ENCODE data around the gene MAGED2.

DNA sequence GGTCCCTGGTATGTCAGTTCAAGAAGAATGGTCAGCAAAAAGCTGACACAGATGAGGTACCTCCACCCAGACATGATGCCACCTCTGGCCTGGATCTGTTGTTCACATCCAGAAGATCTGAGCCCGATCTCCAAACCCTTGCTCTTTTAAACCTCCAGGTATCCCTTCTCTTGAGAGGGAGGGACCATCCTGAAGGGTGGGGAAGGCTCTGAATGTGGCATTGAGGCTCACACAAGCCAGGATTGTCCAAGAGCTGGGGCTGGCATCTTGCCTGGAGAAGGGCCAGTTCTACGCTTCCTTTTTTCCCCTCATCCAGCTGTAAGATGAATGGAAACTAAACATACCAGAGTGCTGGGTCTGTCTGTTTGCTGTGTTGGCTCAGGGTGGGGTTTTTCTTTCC lies 9.4 kb upstream of the MAGED2 start, which contains the start of gene ITIH6:
- TF ChIP-seq, protein P1, sequence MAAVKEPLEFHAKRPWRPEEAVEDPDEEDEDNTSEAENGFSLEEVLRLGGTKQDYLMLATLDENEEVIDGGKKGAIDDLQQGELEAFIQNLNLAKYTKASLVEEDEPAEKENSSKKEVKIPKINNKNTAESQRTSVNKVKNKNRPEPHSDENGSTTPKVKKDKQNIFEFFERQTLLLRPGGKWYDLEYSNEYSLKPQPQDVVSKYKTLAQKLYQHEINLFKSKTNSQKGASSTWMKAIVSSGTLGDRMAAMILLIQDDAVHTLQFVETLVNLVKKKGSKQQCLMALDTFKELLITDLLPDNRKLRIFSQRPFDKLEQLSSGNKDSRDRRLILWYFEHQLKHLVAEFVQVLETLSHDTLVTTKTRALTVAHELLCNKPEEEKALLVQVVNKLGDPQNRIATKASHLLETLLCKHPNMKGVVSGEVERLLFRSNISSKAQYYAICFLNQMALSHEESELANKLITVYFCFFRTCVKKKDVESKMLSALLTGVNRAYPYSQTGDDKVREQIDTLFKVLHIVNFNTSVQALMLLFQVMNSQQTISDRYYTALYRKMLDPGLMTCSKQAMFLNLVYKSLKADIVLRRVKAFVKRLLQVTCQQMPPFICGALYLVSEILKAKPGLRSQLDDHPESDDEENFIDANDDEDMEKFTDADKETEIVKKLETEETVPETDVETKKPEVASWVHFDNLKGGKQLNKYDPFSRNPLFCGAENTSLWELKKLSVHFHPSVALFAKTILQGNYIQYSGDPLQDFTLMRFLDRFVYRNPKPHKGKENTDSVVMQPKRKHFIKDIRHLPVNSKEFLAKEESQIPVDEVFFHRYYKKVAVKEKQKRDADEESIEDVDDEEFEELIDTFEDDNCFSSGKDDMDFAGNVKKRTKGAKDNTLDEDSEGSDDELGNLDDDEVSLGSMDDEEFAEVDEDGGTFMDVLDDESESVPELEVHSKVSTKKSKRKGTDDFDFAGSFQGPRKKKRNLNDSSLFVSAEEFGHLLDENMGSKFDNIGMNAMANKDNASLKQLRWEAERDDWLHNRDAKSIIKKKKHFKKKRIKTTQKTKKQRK (IDR thresholded peaks at IDR 0.05; ENCODE audit: low read depth, low read length) = no peak
- TF ChIP-seq POLR2AphosphoS5 (IDR thresholded peaks at IDR 0.05; ENCODE audit: low read length) (no peak), GATAD2B (conservative IDR thresholded peaks at IDR 0.05; ENCODE audit: low read depth) (no peak), POLR2A (IDR thresholded peaks at IDR 0.05; ENCODE audit: low read depth, low read length) (no peak), YY1 (IDR thresholded peaks at IDR 0.05; ENCODE audit: low read depth, low read length) (no peak), EZH2 (IDR thresholded peaks at IDR 0.05; ENCODE audit: borderline replicate concordance, control insufficient read depth, low read depth, low read length) (no peak), NRF1 (conservative IDR thresholded peaks at IDR 0.05; ENCODE audit: low read depth, low read length) (no peak), MXI1 (IDR thresholded peaks at IDR 0.05; ENCODE audit: low read depth, low read length) (no peak), SIX5 (IDR thresholded peaks at IDR 0.05; ENCODE audit: low read depth, low read length, severe bottlenecking) (no peak), MYC (IDR thresholded peaks at IDR 0.05; ENCODE audit: insufficient read depth, insufficient read length, insufficient replicate concordance, low read length, severe bottlenecking) (no peak)
- TF ChIP-seq, protein P2, sequence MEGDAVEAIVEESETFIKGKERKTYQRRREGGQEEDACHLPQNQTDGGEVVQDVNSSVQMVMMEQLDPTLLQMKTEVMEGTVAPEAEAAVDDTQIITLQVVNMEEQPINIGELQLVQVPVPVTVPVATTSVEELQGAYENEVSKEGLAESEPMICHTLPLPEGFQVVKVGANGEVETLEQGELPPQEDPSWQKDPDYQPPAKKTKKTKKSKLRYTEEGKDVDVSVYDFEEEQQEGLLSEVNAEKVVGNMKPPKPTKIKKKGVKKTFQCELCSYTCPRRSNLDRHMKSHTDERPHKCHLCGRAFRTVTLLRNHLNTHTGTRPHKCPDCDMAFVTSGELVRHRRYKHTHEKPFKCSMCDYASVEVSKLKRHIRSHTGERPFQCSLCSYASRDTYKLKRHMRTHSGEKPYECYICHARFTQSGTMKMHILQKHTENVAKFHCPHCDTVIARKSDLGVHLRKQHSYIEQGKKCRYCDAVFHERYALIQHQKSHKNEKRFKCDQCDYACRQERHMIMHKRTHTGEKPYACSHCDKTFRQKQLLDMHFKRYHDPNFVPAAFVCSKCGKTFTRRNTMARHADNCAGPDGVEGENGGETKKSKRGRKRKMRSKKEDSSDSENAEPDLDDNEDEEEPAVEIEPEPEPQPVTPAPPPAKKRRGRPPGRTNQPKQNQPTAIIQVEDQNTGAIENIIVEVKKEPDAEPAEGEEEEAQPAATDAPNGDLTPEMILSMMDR (IDR thresholded peaks at IDR 0.05 in 2 of 3, conservative IDR thresholded peaks at IDR 0.05 in 1 of 3; ENCODE audit: control insufficient read depth in 2 of 3, extremely low read depth in 1 of 3, insufficient read depth in 1 of 3, low read depth in 3 of 3, low read length in 3 of 3) = no peak
- TF ChIP-seq, protein P3, sequence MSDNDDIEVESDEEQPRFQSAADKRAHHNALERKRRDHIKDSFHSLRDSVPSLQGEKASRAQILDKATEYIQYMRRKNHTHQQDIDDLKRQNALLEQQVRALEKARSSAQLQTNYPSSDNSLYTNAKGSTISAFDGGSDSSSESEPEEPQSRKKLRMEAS (IDR thresholded peaks at IDR 0.05; ENCODE audit: low read depth, low read length) = no peak
- TF ChIP-seq, protein P4, sequence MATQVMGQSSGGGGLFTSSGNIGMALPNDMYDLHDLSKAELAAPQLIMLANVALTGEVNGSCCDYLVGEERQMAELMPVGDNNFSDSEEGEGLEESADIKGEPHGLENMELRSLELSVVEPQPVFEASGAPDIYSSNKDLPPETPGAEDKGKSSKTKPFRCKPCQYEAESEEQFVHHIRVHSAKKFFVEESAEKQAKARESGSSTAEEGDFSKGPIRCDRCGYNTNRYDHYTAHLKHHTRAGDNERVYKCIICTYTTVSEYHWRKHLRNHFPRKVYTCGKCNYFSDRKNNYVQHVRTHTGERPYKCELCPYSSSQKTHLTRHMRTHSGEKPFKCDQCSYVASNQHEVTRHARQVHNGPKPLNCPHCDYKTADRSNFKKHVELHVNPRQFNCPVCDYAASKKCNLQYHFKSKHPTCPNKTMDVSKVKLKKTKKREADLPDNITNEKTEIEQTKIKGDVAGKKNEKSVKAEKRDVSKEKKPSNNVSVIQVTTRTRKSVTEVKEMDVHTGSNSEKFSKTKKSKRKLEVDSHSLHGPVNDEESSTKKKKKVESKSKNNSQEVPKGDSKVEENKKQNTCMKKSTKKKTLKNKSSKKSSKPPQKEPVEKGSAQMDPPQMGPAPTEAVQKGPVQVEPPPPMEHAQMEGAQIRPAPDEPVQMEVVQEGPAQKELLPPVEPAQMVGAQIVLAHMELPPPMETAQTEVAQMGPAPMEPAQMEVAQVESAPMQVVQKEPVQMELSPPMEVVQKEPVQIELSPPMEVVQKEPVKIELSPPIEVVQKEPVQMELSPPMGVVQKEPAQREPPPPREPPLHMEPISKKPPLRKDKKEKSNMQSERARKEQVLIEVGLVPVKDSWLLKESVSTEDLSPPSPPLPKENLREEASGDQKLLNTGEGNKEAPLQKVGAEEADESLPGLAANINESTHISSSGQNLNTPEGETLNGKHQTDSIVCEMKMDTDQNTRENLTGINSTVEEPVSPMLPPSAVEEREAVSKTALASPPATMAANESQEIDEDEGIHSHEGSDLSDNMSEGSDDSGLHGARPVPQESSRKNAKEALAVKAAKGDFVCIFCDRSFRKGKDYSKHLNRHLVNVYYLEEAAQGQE (IDR thresholded peaks at IDR 0.05; ENCODE audit: low read depth, low read length) = no peak
- TF ChIP-seq, protein P5, sequence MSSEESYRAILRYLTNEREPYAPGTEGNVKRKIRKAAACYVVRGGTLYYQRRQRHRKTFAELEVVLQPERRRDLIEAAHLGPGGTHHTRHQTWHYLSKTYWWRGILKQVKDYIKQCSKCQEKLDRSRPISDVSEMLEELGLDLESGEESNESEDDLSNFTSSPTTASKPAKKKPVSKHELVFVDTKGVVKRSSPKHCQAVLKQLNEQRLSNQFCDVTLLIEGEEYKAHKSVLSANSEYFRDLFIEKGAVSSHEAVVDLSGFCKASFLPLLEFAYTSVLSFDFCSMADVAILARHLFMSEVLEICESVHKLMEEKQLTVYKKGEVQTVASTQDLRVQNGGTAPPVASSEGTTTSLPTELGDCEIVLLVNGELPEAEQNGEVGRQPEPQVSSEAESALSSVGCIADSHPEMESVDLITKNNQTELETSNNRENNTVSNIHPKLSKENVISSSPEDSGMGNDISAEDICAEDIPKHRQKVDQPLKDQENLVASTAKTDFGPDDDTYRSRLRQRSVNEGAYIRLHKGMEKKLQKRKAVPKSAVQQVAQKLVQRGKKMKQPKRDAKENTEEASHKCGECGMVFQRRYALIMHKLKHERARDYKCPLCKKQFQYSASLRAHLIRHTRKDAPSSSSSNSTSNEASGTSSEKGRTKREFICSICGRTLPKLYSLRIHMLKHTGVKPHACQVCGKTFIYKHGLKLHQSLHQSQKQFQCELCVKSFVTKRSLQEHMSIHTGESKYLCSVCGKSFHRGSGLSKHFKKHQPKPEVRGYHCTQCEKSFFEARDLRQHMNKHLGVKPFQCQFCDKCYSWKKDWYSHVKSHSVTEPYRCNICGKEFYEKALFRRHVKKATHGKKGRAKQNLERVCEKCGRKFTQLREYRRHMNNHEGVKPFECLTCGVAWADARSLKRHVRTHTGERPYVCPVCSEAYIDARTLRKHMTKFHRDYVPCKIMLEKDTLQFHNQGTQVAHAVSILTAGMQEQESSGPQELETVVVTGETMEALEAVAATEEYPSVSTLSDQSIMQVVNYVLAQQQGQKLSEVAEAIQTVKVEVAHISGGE (CRISPR knock-in tag; IDR thresholded peaks at IDR 0.05) = no peak

All from GM12878 (cell line).